ENCODE data around the gene SPAG16.

DNA sequence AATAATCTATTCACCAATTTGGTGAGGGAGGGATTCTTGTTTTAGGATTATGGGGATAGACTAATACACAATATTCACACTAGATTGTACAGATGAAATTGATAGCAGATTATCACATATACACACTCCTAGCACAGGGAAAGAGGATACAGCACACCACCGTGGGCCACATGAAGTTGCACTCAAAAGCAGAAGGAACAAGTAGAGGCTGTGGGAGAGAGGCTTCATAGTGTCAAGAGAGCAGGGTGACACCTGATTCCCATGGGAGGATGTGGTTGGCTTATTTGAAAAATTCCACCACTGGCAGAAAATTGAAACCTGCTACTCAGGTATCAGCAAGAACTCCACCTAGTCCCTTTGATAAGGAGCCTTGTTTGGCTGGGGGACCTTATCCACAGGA lies 395.6 kb downstream of the SPAG16 start:
- TF ChIP-seq, protein P1, sequence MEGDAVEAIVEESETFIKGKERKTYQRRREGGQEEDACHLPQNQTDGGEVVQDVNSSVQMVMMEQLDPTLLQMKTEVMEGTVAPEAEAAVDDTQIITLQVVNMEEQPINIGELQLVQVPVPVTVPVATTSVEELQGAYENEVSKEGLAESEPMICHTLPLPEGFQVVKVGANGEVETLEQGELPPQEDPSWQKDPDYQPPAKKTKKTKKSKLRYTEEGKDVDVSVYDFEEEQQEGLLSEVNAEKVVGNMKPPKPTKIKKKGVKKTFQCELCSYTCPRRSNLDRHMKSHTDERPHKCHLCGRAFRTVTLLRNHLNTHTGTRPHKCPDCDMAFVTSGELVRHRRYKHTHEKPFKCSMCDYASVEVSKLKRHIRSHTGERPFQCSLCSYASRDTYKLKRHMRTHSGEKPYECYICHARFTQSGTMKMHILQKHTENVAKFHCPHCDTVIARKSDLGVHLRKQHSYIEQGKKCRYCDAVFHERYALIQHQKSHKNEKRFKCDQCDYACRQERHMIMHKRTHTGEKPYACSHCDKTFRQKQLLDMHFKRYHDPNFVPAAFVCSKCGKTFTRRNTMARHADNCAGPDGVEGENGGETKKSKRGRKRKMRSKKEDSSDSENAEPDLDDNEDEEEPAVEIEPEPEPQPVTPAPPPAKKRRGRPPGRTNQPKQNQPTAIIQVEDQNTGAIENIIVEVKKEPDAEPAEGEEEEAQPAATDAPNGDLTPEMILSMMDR (IDR thresholded peaks at IDR 0.05) = no peak
- no peak for TF ChIP-seq EZH2 (IDR thresholded peaks at IDR 0.05; ENCODE audit: borderline replicate concordance, insufficient read depth, low read depth, low read length, poor library complexity, severe bottlenecking)

All from B cell (primary cell).